Activated T-helper 2 cell treated with anti-CD3 and anti-CD28 coated beads, Interferon-gamma antibody, Interleukin-2, Interleukin-4, amounts not matched to agents 10 μg/mL and 5 μg/mL and 100 μg/mL, durations not matched to agents 14 hours and 24 hours and 36 hours (primary cell): ENCODE results near the gene PARD3. TPM values are rescaled to one million over a fixed set of nuclear protein-coding genes. Genes with fewer than 3 reads are reported as not detected.

Experiments used
- DNase-seq: peaks from one replicate; pipeline ENCODE4 v3.0.0; 2021; ENCODE audit warnings: low spot score
- H3K27ac Mint-ChIP-seq: one replicate; pipeline ENCODE4 v1.8.0; 2021; ENCODE audit warnings: mixed read lengths
- H3K27me3 Mint-ChIP-seq: one replicate; pipeline ENCODE4 v1.8.0; 2021; ENCODE audit warnings: low read depth, mixed read lengths
- H3K36me3 Mint-ChIP-seq: one replicate; pipeline ENCODE4 v1.8.0; 2021; ENCODE audit warnings: low read depth, mixed read lengths
- H3K4me1 Mint-ChIP-seq: one replicate; pipeline ENCODE4 v1.8.0; 2021; ENCODE audit warnings: low read depth, mixed read lengths
- H3K4me3 Mint-ChIP-seq: one replicate; pipeline ENCODE4 v1.8.0; 2021; ENCODE audit warnings: low read depth, mild to moderate bottlenecking, moderate library complexity, mixed read lengths
- H3K9me3 Mint-ChIP-seq: one replicate; pipeline ENCODE4 v1.8.0; 2021; ENCODE audit warnings: mixed read lengths
- intact Hi-C: fragments of 100-400 bp; cut with micrococcal nuclease; formaldehyde crosslinking; loops from one replicate; pipeline ENCODE4 v1.15.1; 2023
- total RNA-seq: library from RNA; stranded (reverse); gene quantifications from 2 replicates; pipeline ENCODE4 v1.2.3, GENCODE V29; 2022

The PARD3 gene
- total RNA-seq, 1 donor from 2014 or later: 1.4 TPM

- no peak for DNase-seq
- no peaks in the 10 kb centered on the region for H3K9me3 Mint-ChIP-seq
- intact Hi-C loops: no loop called here
- no peak overlapping the region for H3K4me3 Mint-ChIP-seq
- H3K27me3 Mint-ChIP-seq: no peaks in the 10 kb centered on the region
- no peaks in the 10 kb centered on the region for H3K4me1 Mint-ChIP-seq
- H3K27ac Mint-ChIP-seq: no peak overlapping the region
- H3K36me3 Mint-ChIP-seq: no peaks in the 10 kb centered on the region
Observed at GRCh38 chr10:34114914-34115313, 700.2 kb downstream of the PARD3 start.

- Mint-ChIP-seq H3K36me3 (no peaks in the 10 kb centered on the region), H3K4me1 (no peaks in the 10 kb centered on the region), H3K27ac (no peak overlapping the region), H3K4me3 (no peak overlapping the region), H3K27me3 (no peaks in the 10 kb centered on the region), H3K9me3 (no peaks in the 10 kb centered on the region)
- intact Hi-C loops: no loop called here
- DNase-seq: no peak
Observed at GRCh38 chr10:34113504-34114225, 701.4 kb downstream of the PARD3 start.

GRCh38 chr10:34112171-34112782 lies 702.8 kb downstream of the PARD3 start:
- Mint-ChIP-seq H3K27me3 (no peaks in the 10 kb centered on the region), H3K9me3 (no peaks in the 10 kb centered on the region), H3K4me3 (no peak overlapping the region), H3K36me3 (no peaks in the 10 kb centered on the region), H3K4me1 (no peaks in the 10 kb centered on the region), H3K27ac (no peak overlapping the region)
- intact Hi-C loops: no loop called here
- no peak for DNase-seq

GRCh38 chr10:34111179-34111578 lies 703.9 kb downstream of the PARD3 start:
- H3K27me3 Mint-ChIP-seq: no peaks in the 10 kb centered on the region
- no peak overlapping the region for H3K4me3 Mint-ChIP-seq
- no peak overlapping the region for H3K27ac Mint-ChIP-seq
- intact Hi-C loops: no loop called here
- H3K4me1 Mint-ChIP-seq: no peaks in the 10 kb centered on the region
- no peaks in the 10 kb centered on the region for H3K36me3 Mint-ChIP-seq
- H3K9me3 Mint-ChIP-seq: no peaks in the 10 kb centered on the region
- no peak for DNase-seq

GRCh38 chr10:34109952-34110702 lies 705.0 kb downstream of the PARD3 start:
- Mint-ChIP-seq H3K27me3 (no peaks in the 10 kb centered on the region), H3K4me3 (no peak overlapping the region), H3K9me3 (no peaks in the 10 kb centered on the region), H3K4me1 (no peaks in the 10 kb centered on the region), H3K36me3 (no peaks in the 10 kb centered on the region), H3K27ac (no peak overlapping the region)
- intact Hi-C loops: no loop called here
- DNase-seq: no peak

- intact Hi-C loops: no loop called here
- Mint-ChIP-seq H3K36me3 (no peaks in the 10 kb centered on the region), H3K27ac (no peak overlapping the region), H3K4me3 (no peak overlapping the region), H3K9me3 (no peaks in the 10 kb centered on the region), H3K27me3 (no peaks in the 10 kb centered on the region), H3K4me1 (no peaks in the 10 kb centered on the region)
- no peak for DNase-seq
Observed at GRCh38 chr10:34109495-34109894, 705.6 kb downstream of the PARD3 start.

- H3K9me3 Mint-ChIP-seq: no peaks in the 10 kb centered on the region
- intact Hi-C loops: no loop called here
- H3K27me3 Mint-ChIP-seq: no peaks in the 10 kb centered on the region
- H3K27ac Mint-ChIP-seq: no peak overlapping the region
- DNase-seq: no peak
- H3K36me3 Mint-ChIP-seq: no peaks in the 10 kb centered on the region
- H3K4me1 Mint-ChIP-seq: no peaks in the 10 kb centered on the region
- H3K4me3 Mint-ChIP-seq: no peak overlapping the region
Observed at GRCh38 chr10:34107626-34108516, 707.2 kb downstream of the PARD3 start.

- DNase-seq: no peak
- Mint-ChIP-seq H3K4me3 (no peak overlapping the region), H3K9me3 (no peaks in the 10 kb centered on the region), H3K27ac (no peak overlapping the region), H3K36me3 (no peaks in the 10 kb centered on the region), H3K27me3 (no peaks in the 10 kb centered on the region), H3K4me1 (no peaks in the 10 kb centered on the region)
- intact Hi-C loops: no loop called here
Observed at GRCh38 chr10:34106356-34106885, 708.7 kb downstream of the PARD3 start.

- Mint-ChIP-seq H3K4me1 (no peaks in the 10 kb centered on the region), H3K27me3 (no peaks in the 10 kb centered on the region)
Observed at GRCh38 chr10:34104829-34105572, 710.1 kb downstream of the PARD3 start.

GRCh38 chr10:34102893-34103506 lies 712.1 kb downstream of the PARD3 start:
- H3K4me3 Mint-ChIP-seq: no peak overlapping the region
- DNase-seq: no peak
- H3K4me1 Mint-ChIP-seq: no peaks in the 10 kb centered on the region
- intact Hi-C loops: no loop called here
- H3K9me3 Mint-ChIP-seq: no peaks in the 10 kb centered on the region
- no peaks in the 10 kb centered on the region for H3K27me3 Mint-ChIP-seq
- no peaks in the 10 kb centered on the region for H3K36me3 Mint-ChIP-seq
- no peak overlapping the region for H3K27ac Mint-ChIP-seq

More at GRCh38 chr10:34104829-34105572, 710.1 kb downstream of the PARD3 start:
- H3K36me3 Mint-ChIP-seq: no peaks in the 10 kb centered on the region
- no peak for DNase-seq
- intact Hi-C loops: no loop called here
- no peaks in the 10 kb centered on the region for H3K9me3 Mint-ChIP-seq
- no peak overlapping the region for H3K4me3 Mint-ChIP-seq
- no peak overlapping the region for H3K27ac Mint-ChIP-seq

GRCh38 chr10:34102237-34102673 lies 712.8 kb downstream of the PARD3 start:
- no peaks in the 10 kb centered on the region for H3K9me3 Mint-ChIP-seq
- no peak for DNase-seq
- no peak overlapping the region for H3K4me3 Mint-ChIP-seq
- H3K4me1 Mint-ChIP-seq: no peaks in the 10 kb centered on the region
- no peak overlapping the region for H3K27ac Mint-ChIP-seq
- intact Hi-C loops: no loop called here
- no peaks in the 10 kb centered on the region for H3K36me3 Mint-ChIP-seq
- no peaks in the 10 kb centered on the region for H3K27me3 Mint-ChIP-seq
